GM23338 (cell line): Measurements from ENCODE around the gene TPP1. TPM values are rescaled to one million over a fixed set of nuclear protein-coding genes. Genes with fewer than 3 reads are reported as not detected.

ENCODE experiments used
- ATAC-seq: fragments of 200-7000 bp; cut with Tn5 transposase; 3 replicates; pipeline ENCODE4 v1.9.1; 2020
- DNase-seq: peaks from one replicate; pipeline ENCODE4 v3.0.0-alpha.2; 2015; ENCODE audit warnings: low spot score
- H2AFZ ChIP-seq: fragments of 200-600 bp; sonication (generic); 2 replicates; pipeline ENCODE4 v1.8.0; 2016; ENCODE audit warnings: antibody characterized with exemption, mild to moderate bottlenecking, moderate library complexity
- H3F3A ChIP-seq: fragments of 200-600 bp; sonication (generic); replicated peaks from 2 replicates; pipeline ENCODE4 v1.8.0; 2017; ENCODE audit warnings: antibody characterized with exemption, mixed run types, low read depth
- H3K27ac ChIP-seq: fragments of 200-600 bp; sonication (generic); 2 replicates; pipeline ENCODE4 v1.6.1; 2016; ENCODE audit warnings: low read depth
- H3K27me3 ChIP-seq: fragments of 200-600 bp; sonication (generic); 2 replicates; pipeline ENCODE4 v1.8.0; 2016; ENCODE audit warnings: mild to moderate bottlenecking, mixed run types, moderate library complexity; ENCODE audit not compliant: insufficient read depth
- H3K36me3 ChIP-seq: fragments of 200-600 bp; sonication (generic); 2 replicates; pipeline ENCODE4 v1.8.0; 2016; ENCODE audit warnings: mild to moderate bottlenecking; ENCODE audit not compliant: insufficient read depth
- H3K4me1 ChIP-seq: fragments of 200-600 bp; sonication (generic); 2 replicates; pipeline ENCODE4 v1.8.0; 2016; ENCODE audit warnings: mild to moderate bottlenecking, moderate library complexity; ENCODE audit not compliant: insufficient read depth
- H3K4me2 ChIP-seq: fragments of 200-600 bp; sonication (generic); 2 replicates; pipeline ENCODE4 v1.7.1; 2017; ENCODE audit warnings: mixed run types
- H3K4me3 ChIP-seq: fragments of 200-600 bp; sonication (generic); 2 replicates; pipeline ENCODE4 v1.6.1; 2016; ENCODE audit warnings: mixed run types
- H3K79me2 ChIP-seq: fragments of 200-600 bp; sonication (generic); replicated peaks from 2 replicates; pipeline ENCODE4 v1.8.0; 2017; ENCODE audit warnings: mild to moderate bottlenecking; ENCODE audit not compliant: insufficient read depth
- H3K9me2 ChIP-seq: fragments of 200-600 bp; sonication (generic); 2 replicates; pipeline ENCODE4 v1.8.0; 2017; ENCODE audit not compliant: insufficient read depth
- H4K20me1 ChIP-seq: fragments of 200-600 bp; sonication (generic); replicated peaks from 2 replicates; pipeline ENCODE4 v1.8.0; 2017; ENCODE audit warnings: mild to moderate bottlenecking; ENCODE audit not compliant: insufficient read depth
- H3K27ac Mint-ChIP-seq: 2 replicates; pipeline ENCODE4 v1.8.0; 2020; ENCODE audit warnings: inconsistent platforms, mild to moderate bottlenecking, moderate library complexity, mixed read lengths
- H3K27me3 Mint-ChIP-seq: 3 replicates; pipeline ENCODE4 v1.8.0; 2022; ENCODE audit warnings: low read depth, mild to moderate bottlenecking, moderate library complexity, mixed read lengths, inconsistent platforms; ENCODE audit not compliant: insufficient read depth, poor library complexity
- H3K36me3 Mint-ChIP-seq: 3 replicates; pipeline ENCODE4 v1.8.0; 2021; ENCODE audit warnings: low read depth, mild to moderate bottlenecking, inconsistent platforms, moderate library complexity, mixed read lengths
- H3K4me1 Mint-ChIP-seq: 3 replicates; pipeline ENCODE4 v1.8.0; 2020; ENCODE audit warnings: mild to moderate bottlenecking, inconsistent platforms, mixed read lengths
- H3K4me3 Mint-ChIP-seq: 3 replicates; pipeline ENCODE4 v1.8.0; 2021; ENCODE audit warnings: moderate library complexity, mild to moderate bottlenecking, inconsistent platforms, mixed read lengths
- H3K9me3 Mint-ChIP-seq: 3 replicates; pipeline ENCODE4 v1.8.0; 2020; ENCODE audit warnings: moderate library complexity, mild to moderate bottlenecking, inconsistent platforms, mixed read lengths
- CREB1 ChIP-seq: fragments of 250-450 bp; sonication (Bioruptor Pico); IDR thresholded peaks from 2 replicates; pipeline ENCODE4 v1.5.0; 2020; ENCODE audit warnings: low read depth, mild to moderate bottlenecking, moderate library complexity
- ETS1 ChIP-seq: IDR thresholded peaks from 2 replicates; pipeline ENCODE4 v1.6.1; 2016; ENCODE audit warnings: antibody characterized with exemption
- EZH2 ChIP-seq: fragments of 200-600 bp; sonication (generic); IDR thresholded peaks from one replicate; pipeline ENCODE4 v1.8.0; 2017; ENCODE audit warnings: antibody characterized with exemption, mild to moderate bottlenecking, low read depth; ENCODE audit not compliant: unreplicated experiment
- EZH2phosphoT487 ChIP-seq: fragments of 200-600 bp; sonication (generic); IDR thresholded peaks from one replicate; pipeline ENCODE4 v1.8.1; 2018; ENCODE audit warnings: antibody characterized with exemption; ENCODE audit not compliant: unreplicated experiment
- JUNB ChIP-seq: IDR thresholded peaks from one replicate; pipeline ENCODE4 v1.6.1; 2016; ENCODE audit warnings: antibody characterized with exemption; ENCODE audit not compliant: unreplicated experiment
- POLR2AphosphoS5 ChIP-seq: IDR thresholded peaks from 2 replicates; pipeline ENCODE4 v1.6.1; 2016; ENCODE audit warnings: antibody characterized with exemption, low read depth
- STAT1 ChIP-seq: IDR thresholded peaks from one replicate; pipeline ENCODE4 v1.6.1; 2016; ENCODE audit warnings: antibody characterized with exemption; ENCODE audit not compliant: unreplicated experiment
- ZNF114 ChIP-seq: fragments of 250-450 bp; sonication (Bioruptor Pico); IDR thresholded peaks from 2 replicates; pipeline ENCODE4 v1.5.0; 2020; ENCODE audit warnings: mild to moderate bottlenecking, moderate library complexity
- polyA plus RNA-seq: library from polyadenylated mRNA; unstranded; fragments of >200 nt; fragmentation: Nextera tagmentation; extraction: Ambion mirVana; gene quantifications from 2 replicates; pipeline ENCODE4 v1.2.1, GENCODE V29; 2016
- total RNA-seq: library from RNA; depleted of rRNA; stranded (reverse); fragments of >200 nt; shearing (Covaris generic); gene quantifications from 2 replicates; pipeline ENCODE4 v1.2.3, GENCODE V29; 2014
- TF ChIP-seq, protein P1 (sequence below): IDR thresholded peaks from one replicate; pipeline ENCODE4 v1.6.1; 2018; ENCODE audit warnings: antibody characterized with exemption; ENCODE audit not compliant: unreplicated experiment
- TF ChIP-seq, protein P2 (sequence below): fragments of 250-450 bp; sonication (Bioruptor Pico); IDR thresholded peaks from 2 replicates; pipeline ENCODE4 v1.5.0; 2020; ENCODE audit warnings: mild to moderate bottlenecking, moderate library complexity

TPP1 gene
- total and polyA plus RNA-seq, 2 experiments from 2014 or later = 21.7 to 49.7 TPM

- no peak for TF ChIP-seq EZH2
- no peak for TF ChIP-seq JUNB
- no peak for TF ChIP-seq ETS1
- no peak for TF ChIP-seq POLR2AphosphoS5
- TF ChIP-seq, protein P1, sequence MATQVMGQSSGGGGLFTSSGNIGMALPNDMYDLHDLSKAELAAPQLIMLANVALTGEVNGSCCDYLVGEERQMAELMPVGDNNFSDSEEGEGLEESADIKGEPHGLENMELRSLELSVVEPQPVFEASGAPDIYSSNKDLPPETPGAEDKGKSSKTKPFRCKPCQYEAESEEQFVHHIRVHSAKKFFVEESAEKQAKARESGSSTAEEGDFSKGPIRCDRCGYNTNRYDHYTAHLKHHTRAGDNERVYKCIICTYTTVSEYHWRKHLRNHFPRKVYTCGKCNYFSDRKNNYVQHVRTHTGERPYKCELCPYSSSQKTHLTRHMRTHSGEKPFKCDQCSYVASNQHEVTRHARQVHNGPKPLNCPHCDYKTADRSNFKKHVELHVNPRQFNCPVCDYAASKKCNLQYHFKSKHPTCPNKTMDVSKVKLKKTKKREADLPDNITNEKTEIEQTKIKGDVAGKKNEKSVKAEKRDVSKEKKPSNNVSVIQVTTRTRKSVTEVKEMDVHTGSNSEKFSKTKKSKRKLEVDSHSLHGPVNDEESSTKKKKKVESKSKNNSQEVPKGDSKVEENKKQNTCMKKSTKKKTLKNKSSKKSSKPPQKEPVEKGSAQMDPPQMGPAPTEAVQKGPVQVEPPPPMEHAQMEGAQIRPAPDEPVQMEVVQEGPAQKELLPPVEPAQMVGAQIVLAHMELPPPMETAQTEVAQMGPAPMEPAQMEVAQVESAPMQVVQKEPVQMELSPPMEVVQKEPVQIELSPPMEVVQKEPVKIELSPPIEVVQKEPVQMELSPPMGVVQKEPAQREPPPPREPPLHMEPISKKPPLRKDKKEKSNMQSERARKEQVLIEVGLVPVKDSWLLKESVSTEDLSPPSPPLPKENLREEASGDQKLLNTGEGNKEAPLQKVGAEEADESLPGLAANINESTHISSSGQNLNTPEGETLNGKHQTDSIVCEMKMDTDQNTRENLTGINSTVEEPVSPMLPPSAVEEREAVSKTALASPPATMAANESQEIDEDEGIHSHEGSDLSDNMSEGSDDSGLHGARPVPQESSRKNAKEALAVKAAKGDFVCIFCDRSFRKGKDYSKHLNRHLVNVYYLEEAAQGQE = no peak
- TF ChIP-seq, protein P2, sequence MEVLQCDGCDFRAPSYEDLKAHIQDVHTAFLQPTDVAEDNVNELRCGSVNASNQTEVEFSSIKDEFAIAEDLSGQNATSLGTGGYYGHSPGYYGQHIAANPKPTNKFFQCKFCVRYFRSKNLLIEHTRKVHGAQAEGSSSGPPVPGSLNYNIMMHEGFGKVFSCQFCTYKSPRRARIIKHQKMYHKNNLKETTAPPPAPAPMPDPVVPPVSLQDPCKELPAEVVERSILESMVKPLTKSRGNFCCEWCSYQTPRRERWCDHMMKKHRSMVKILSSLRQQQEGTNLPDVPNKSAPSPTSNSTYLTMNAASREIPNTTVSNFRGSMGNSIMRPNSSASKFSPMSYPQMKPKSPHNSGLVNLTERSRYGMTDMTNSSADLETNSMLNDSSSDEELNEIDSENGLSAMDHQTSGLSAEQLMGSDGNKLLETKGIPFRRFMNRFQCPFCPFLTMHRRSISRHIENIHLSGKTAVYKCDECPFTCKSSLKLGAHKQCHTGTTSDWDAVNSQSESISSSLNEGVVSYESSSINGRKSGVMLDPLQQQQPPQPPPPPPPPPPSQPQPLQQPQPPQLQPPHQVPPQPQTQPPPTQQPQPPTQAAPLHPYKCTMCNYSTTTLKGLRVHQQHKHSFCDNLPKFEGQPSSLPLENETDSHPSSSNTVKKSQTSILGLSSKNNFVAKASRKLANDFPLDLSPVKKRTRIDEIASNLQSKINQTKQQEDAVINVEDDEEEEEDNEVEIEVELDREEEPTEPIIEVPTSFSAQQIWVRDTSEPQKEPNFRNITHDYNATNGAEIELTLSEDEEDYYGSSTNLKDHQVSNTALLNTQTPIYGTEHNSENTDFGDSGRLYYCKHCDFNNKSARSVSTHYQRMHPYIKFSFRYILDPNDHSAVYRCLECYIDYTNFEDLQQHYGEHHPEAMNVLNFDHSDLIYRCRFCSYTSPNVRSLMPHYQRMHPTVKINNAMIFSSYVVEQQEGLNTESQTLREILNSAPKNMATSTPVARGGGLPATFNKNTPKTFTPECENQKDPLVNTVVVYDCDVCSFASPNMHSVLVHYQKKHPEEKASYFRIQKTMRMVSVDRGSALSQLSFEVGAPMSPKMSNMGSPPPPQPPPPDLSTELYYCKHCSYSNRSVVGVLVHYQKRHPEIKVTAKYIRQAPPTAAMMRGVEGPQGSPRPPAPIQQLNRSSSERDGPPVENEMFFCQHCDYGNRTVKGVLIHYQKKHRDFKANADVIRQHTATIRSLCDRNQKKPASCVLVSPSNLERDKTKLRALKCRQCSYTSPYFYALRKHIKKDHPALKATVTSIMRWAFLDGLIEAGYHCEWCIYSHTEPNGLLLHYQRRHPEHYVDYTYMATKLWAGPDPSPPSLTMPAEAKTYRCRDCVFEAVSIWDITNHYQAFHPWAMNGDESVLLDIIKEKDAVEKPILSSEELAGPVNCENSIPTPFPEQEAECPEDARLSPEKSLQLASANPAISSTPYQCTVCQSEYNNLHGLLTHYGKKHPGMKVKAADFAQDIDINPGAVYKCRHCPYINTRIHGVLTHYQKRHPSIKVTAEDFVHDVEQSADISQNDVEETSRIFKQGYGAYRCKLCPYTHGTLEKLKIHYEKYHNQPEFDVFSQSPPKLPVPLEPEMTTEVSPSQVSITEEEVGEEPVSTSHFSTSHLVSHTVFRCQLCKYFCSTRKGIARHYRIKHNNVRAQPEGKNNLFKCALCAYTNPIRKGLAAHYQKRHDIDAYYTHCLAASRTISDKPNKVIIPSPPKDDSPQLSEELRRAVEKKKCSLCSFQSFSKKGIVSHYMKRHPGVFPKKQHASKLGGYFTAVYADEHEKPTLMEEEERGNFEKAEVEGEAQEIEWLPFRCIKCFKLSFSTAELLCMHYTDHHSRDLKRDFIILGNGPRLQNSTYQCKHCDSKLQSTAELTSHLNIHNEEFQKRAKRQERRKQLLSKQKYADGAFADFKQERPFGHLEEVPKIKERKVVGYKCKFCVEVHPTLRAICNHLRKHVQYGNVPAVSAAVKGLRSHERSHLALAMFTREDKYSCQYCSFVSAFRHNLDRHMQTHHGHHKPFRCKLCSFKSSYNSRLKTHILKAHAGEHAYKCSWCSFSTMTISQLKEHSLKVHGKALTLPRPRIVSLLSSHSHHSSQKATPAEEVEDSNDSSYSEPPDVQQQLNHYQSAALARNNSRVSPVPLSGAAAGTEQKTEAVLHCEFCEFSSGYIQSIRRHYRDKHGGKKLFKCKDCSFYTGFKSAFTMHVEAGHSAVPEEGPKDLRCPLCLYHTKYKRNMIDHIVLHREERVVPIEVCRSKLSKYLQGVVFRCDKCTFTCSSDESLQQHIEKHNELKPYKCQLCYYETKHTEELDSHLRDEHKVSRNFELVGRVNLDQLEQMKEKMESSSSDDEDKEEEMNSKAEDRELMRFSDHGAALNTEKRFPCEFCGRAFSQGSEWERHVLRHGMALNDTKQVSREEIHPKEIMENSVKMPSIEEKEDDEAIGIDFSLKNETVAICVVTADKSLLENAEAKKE = no peak
- no peak for TF ChIP-seq STAT1
- no peak for TF ChIP-seq EZH2phosphoT487
- no peak for TF ChIP-seq CREB1 (CRISPR knock-in tag)
- TF ChIP-seq ZNF114 (CRISPR knock-in tag) = no peak
- H3K4me2 ChIP-seq = no peak overlapping the region
- Mint-ChIP-seq H3K9me3 (no peaks in the 10 kb centered on the region; the same call in 2 of the 3 replicates), H3K27ac (no peak overlapping the region), H3K4me3 (peak overlapping the region; percentile 38), H3K27me3 (peaks cover 31% of the 10 kb centered on the region), H3K4me1 (peaks cover 9% of the 10 kb centered on the region), H3K36me3 (peaks cover 8% of the 10 kb centered on the region; the same call in 2 of the 3 replicates)
- no peak for DNase-seq
- no peaks in the 10 kb centered on the region; the same call in 1 of the 2 replicates for H3K4me1 ChIP-seq
- no peaks in the 10 kb centered on the region; the same call in 1 of the 2 replicates for H3F3A ChIP-seq
- H3K27ac ChIP-seq = no peak overlapping the region
- peaks cover 40% of the 10 kb centered on the region for H3K27me3 ChIP-seq
- no peaks in the 10 kb centered on the region for H4K20me1 ChIP-seq
- no peak for ATAC-seq
- H3K4me3 ChIP-seq = no peak overlapping the region
- H3K9me2 ChIP-seq = no peaks in the 10 kb centered on the region
- H3K36me3 ChIP-seq = no peaks in the 10 kb centered on the region
- no peak overlapping the region for H2AFZ ChIP-seq
- no peaks in the 10 kb centered on the region for H3K79me2 ChIP-seq
Measured at GRCh38 chr11:6631361-6631890, 12.2 kb upstream of the TPP1 start.
